ENCODE data around the gene ZDHHC5.
"Not testable (repeated sequence)": the region's sequence is repeated elsewhere in the genome, so short reads cannot be mapped to it uniquely, and the experiment has no call there.

The ZDHHC5 gene

GRCh38 chr11:57645689-57646085 lies 22.2 kb upstream of the ZDHHC5 start:
- no peak for DNase-seq

GRCh38 chr11:57646194-57646798 lies 21.6 kb upstream of the ZDHHC5 start:
- no peak for DNase-seq

DNA sequence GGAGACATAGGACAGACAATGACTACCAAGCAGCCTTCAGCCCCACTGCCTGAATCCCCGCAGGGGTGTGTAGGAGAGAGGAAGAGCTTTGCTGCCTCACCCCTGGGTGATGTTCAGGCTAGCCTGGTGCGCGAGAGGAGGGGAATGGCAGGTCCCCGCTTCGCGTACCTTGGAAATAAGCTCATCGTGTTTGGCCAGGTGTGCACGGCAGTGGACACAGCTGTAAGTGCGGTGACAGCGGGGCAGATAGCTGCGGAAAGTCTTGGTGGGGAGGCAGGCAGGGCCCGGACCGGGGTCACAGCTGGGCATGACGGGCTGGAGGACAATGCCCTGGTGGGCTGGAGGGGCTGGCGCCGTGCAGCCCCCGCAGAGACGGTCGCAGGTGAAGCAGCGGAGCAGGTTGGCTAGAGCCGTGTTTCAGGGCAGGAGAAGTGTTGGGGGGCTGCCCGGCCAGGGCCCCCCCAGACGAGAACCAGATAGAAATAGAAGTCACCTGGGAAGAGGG lies 21.1 kb upstream of the ZDHHC5 start:
- DNase-seq: no peak

- DNase-seq: no peak
Measured at GRCh38 chr11:57647372-57647771, 20.5 kb upstream of the ZDHHC5 start.

GRCh38 chr11:57647960-57648800 lies 19.7 kb upstream of the ZDHHC5 start:
- DNase-seq: no peak

- no peak for DNase-seq
Measured at GRCh38 chr11:57648801-57649735, 18.8 kb upstream of the ZDHHC5 start.

- no peak for DNase-seq
Measured at GRCh38 chr11:57649826-57650738, 17.8 kb upstream of the ZDHHC5 start, which contains the start of gene YPEL4. YPEL4 (minus strand) TSS chr11:57649912; CDS start chr11:57647107, 2,805 bp downstream.

- DNase-seq: no peak
Measured at GRCh38 chr11:57650739-57651090, 17.2 kb upstream of the ZDHHC5 start.

GRCh38 chr11:57651408-57651807 lies 16.5 kb upstream of the ZDHHC5 start:
- no peak for DNase-seq

DNA sequence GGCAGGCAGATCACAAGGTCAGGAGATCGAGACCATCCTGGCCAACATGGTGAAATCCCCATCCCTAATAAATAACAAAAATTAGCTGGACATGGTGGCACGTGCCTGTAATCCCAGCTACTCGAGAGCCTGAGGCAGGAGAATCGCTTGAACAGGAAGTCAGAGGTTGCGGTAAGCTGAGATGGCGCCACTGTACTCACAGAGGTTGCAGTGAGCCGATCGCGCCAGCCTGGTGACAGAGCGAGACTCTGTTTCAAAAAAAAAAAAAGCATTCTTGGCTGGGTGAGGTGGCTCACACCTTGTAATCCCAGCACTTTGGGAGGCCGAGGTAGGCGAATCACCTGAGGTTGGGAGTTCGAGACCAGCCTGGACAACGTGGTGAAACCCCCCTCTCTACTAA lies 15.7 kb upstream of the ZDHHC5 start:
- not testable (repeated sequence) for DNase-seq

DNA sequence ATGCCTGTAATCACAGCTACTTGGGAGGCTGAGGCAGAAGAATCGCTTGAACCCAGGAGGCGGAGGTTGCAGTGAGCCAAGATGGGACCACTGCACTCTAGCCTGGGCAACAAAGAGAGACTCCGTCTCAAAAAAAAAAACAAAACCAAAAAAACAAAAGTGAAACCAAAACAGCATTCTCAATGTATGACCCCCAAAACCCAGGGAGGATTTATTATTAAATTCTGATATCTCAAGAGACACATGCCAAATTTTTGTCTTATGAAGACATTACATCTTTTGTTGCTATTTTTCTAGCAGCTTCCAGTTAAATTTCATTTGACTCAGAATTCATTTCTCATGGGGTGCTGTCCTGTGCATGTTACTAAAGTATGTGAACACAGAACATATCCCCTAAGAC lies 15.3 kb upstream of the ZDHHC5 start:
- no peak for DNase-seq

- DNase-seq: no peak
Measured at GRCh38 chr11:57653163-57653562, 14.8 kb upstream of the ZDHHC5 start.

DNA sequence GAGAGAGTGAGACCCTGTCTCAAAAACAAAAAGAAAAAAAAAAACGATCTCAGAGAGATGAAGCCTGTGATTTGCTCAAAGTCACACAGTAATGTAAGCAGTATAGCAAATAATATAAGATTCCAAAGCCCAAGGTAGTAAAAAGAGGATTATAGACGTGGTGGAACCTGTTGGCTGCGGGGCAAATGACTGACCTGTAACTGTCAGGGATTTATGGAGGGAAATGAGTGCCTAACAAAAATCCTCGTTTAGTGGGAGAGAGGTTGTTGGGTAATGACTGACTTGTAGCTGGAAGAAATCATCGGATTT lies 11.1 kb upstream of the ZDHHC5 start:
- DNase-seq: no peak

DNA sequence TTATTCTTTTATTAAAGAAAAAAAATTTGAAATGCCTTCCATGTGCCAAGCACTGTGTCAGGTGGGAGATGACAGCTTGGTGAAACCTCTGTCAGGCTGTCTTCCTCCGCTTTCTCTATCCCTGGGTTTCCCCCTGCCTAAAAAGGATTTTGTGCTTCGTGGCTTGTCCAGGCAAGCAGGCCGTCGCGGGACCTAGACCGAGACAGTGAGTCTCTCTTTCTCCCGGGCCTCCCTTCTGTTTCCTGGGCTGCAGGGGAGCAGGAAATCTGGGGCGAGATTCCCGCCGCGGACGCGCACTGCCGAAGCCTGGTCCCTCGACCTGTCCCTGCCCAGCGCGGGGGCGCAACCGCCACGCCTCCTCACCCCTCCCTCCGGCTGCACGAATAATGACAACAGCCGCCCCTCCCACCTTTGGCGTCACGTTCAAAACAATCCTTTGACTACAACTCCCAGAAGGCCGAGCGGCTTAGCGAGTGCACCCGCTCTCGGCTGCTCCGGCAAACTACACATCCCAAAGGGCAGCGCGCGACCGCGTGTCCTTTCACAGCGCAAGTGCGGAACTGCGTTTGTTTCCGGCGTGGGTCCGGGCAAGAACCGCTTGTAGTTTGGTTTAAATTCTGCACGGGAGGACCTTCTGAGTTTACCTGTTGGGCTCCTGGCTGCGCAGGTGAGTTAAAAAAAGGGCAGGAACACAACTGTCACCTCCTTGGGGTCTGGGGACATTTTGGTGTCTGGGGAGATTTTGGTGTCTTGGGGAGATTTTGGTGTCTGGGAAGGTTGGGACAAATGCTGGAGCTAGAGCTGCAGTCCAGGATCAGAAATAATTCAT lies 10.5 kb upstream of the ZDHHC5 start, which contains the start of gene CLP1:
Gene CLP1, plus strand, starts transcription at position 569 of the 829 bp plus-strand sequence. CDS start 1,715 bp downstream, outside the sequence.
- peak; percentile 93 for DNase-seq

DNA sequence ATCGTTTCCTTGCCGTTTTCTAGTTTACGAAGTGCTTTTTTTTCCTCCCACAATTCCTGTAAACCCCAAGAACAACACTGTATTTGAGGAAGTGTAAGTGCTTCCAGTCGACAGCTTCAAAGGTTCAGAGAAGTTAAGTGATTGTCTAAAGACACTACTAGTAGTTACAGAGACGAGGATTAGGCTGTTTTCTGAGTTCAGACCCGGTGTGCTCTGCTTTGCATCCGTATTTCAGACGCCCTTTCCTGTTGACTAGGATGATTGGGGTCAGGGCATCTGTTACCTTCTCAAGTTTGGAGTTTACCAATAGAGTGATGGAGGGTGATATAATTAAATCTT lies 9.9 kb upstream of the ZDHHC5 start:
- no peak for DNase-seq

DNA sequence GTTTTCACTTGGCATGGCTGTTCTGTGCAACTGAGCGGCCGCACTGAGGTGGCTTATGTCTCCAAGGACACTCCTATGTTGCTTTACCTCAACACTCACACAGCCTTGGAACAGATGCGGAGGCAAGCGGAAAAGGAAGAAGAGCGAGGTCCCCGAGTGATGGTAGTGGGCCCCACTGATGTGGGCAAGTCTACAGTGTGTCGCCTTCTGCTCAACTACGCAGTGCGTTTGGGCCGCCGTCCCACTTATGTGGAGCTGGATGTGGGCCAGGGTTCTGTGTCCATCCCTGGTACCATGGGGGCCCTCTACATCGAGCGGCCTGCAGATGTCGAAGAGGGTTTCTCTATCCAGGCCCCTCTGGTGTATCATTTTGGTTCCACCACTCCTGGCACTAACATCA lies 8.2 kb upstream of the ZDHHC5 start:
- DNase-seq: no peak

- no peak for DNase-seq
Measured at GRCh38 chr11:57662893-57663292, 5.0 kb upstream of the ZDHHC5 start.

DNA sequence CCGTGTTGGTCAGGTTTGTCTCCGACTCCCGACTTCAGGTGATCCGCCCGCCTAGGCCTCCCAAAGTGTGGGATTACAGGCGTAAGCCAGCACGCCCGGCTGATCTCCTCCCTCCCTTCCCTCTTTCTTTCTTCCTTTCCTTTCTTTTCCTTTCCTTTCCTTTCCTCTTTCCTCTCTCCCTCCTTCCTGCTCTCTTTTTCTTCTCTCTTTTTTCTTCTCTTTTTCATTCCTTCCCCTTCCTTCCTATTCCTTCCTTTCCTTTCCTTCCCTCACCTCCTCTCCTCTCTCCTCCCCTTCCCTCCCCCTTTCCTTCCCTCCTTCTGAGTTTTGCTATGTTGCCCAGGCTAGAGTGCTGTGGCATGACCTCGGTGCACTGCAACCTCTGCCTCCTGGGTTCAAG lies 3.9 kb upstream of the ZDHHC5 start:
- no peak for DNase-seq

GRCh38 chr11:57667117-57667735 lies 688 bp upstream of the ZDHHC5 start:
- DNase-seq: peak; percentile 86

DNA sequence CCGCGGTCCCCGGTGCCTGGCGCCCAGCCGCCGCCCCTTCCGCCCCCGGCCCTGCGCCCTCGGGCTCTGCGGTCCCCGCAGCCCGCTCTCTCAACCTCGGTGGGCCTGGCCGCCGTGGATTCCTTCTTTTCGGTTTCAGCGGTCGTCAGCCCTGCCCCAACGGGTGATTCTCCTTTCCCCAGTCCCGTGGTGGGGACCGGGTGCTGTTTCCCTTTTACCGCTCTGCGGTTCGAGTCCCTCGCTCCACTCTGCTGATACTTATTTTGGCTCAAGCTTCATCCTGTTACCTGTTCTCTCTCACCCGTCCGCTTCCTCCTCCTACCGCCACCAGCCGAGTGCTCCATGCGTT lies 494 bp downstream of the ZDHHC5 start:
- DNase-seq: no peak

DNA sequence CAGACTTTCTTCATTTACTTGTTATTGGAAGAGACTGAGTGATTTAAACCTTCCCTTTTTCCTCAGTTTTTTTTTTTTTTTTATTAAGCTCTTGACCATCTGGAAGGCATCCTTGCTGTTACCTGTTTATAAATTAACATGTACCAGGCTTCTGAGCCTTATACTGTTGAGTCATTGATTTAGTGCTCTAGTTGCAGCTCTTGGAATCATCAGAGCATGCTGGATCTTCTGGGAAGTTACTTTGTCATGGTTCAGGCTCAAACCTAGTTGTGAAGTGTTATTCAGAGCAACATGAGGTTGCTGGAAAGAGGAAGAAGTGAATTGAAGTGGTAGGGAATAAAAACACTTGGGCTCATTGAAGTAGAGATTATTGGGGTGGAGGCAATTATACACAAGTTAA lies 6.3 kb downstream of the ZDHHC5 start:
- no peak for DNase-seq

All from NCI-H524 treated with DMSO at 0.1 percent for 48 hours (cell line).